ENCODE measurements around the gene DAB2IP. TPM values are rescaled to one million over a fixed set of nuclear protein-coding genes. Genes with fewer than 3 reads are reported as not detected.
"Not testable (repeated sequence)": the region's sequence is repeated elsewhere in the genome, so short reads cannot be mapped to it uniquely, and the experiment has no call there.

The DAB2IP gene
- total RNA-seq, 1 experiment from 2014 or later, result 13.4 TPM

GRCh38 chr9:121779381-121780117 is 128.1 kb downstream of the DAB2IP start:
- DNase-seq (ENCODE audit: low read depth, low spot score), result no peak
- in situ Hi-C loops (cut with HindIII; ENCODE audit: low pct_unique_long_range_greater_than_20kb, low sequenced_read_pairs), result no loop called here

GRCh38 chr9:121780177-121781040 is 129.0 kb downstream of the DAB2IP start:
- no peak for DNase-seq (ENCODE audit: low read depth, low spot score)
- in situ Hi-C loops (cut with HindIII; ENCODE audit: low pct_unique_long_range_greater_than_20kb, low sequenced_read_pairs), result no loop called here

GRCh38 chr9:121781145-121781548 is 129.7 kb downstream of the DAB2IP start:
- in situ Hi-C loops (cut with HindIII; ENCODE audit: low pct_unique_long_range_greater_than_20kb, low sequenced_read_pairs), result no loop called here
- no peak for DNase-seq (ENCODE audit: low read depth, low spot score)

GRCh38 chr9:121781701-121782464 is 130.4 kb downstream of the DAB2IP start:
- DNase-seq (ENCODE audit: low read depth, low spot score), result no peak
- in situ Hi-C loops (cut with HindIII; ENCODE audit: low pct_unique_long_range_greater_than_20kb, low sequenced_read_pairs), result no loop called here

GRCh38 chr9:121782514-121783110 is 131.2 kb downstream of the DAB2IP start:
- in situ Hi-C loops (cut with HindIII; ENCODE audit: low pct_unique_long_range_greater_than_20kb, low sequenced_read_pairs), result no loop called here

GRCh38 chr9:121783111-121783510 is 131.7 kb downstream of the DAB2IP start:
- in situ Hi-C loops (cut with HindIII; ENCODE audit: low pct_unique_long_range_greater_than_20kb, low sequenced_read_pairs), result no loop called here
- DNase-seq (ENCODE audit: low read depth, low spot score), result no peak

More at GRCh38 chr9:121782514-121783110, 131.2 kb downstream of the DAB2IP start:
- no peak for DNase-seq (ENCODE audit: low read depth, low spot score)

GRCh38 chr9:121783521-121784507 is 132.4 kb downstream of the DAB2IP start:
- in situ Hi-C loops (cut with HindIII; ENCODE audit: low pct_unique_long_range_greater_than_20kb, low sequenced_read_pairs), result no loop called here
- DNase-seq (ENCODE audit: low read depth, low spot score), result no peak

GRCh38 chr9:121784731-121785411 is 133.4 kb downstream of the DAB2IP start:
- in situ Hi-C loops (cut with HindIII; ENCODE audit: low pct_unique_long_range_greater_than_20kb, low sequenced_read_pairs), result no loop called here
- no peak for DNase-seq (ENCODE audit: low read depth, low spot score)

GRCh38 chr9:121785673-121786542 is 134.5 kb downstream of the DAB2IP start:
- in situ Hi-C loops (cut with HindIII; ENCODE audit: low pct_unique_long_range_greater_than_20kb, low sequenced_read_pairs), result no loop called here
- no peak for DNase-seq (ENCODE audit: low read depth, low spot score)

- in situ Hi-C loops (cut with HindIII; ENCODE audit: low pct_unique_long_range_greater_than_20kb, low sequenced_read_pairs), result no loop called here
- DNase-seq (ENCODE audit: low read depth, low spot score), result no peak
Measured at GRCh38 chr9:121786543-121786948, 135.1 kb downstream of the DAB2IP start.

GRCh38 chr9:121786998-121787422 is 135.6 kb downstream of the DAB2IP start:
- in situ Hi-C loops (cut with HindIII; ENCODE audit: low pct_unique_long_range_greater_than_20kb, low sequenced_read_pairs), result no loop called here
- DNase-seq (ENCODE audit: low read depth, low spot score), result no peak

- no peak for DNase-seq (ENCODE audit: low read depth, low spot score)
Measured at GRCh38 chr9:121788686-121789366, 137.4 kb downstream of the DAB2IP start.

GRCh38 chr9:121790841-121791240 is 139.4 kb downstream of the DAB2IP start:
- DNase-seq (ENCODE audit: low read depth, low spot score), result no peak
- in situ Hi-C loops (cut with HindIII; ENCODE audit: low pct_unique_long_range_greater_than_20kb, low sequenced_read_pairs), result no loop called here

More at GRCh38 chr9:121788686-121789366, 137.4 kb downstream of the DAB2IP start:
- in situ Hi-C loops (cut with HindIII; ENCODE audit: low pct_unique_long_range_greater_than_20kb, low sequenced_read_pairs), result no loop called here

- DNase-seq (ENCODE audit: low read depth, low spot score); in situ Hi-C loops (cut with HindIII; ENCODE audit: low pct_unique_long_range_greater_than_20kb, low sequenced_read_pairs): not testable (repeated sequence)
Measured at GRCh38 chr9:121792476-121792875, 141.0 kb downstream of the DAB2IP start.

- DNase-seq (ENCODE audit: low read depth, low spot score); in situ Hi-C loops (cut with HindIII; ENCODE audit: low pct_unique_long_range_greater_than_20kb, low sequenced_read_pairs): not testable (repeated sequence)
Measured at GRCh38 chr9:121794334-121794733, 142.9 kb downstream of the DAB2IP start.

Data from SK-MEL-5 (cell line).